HepG2 (cell line): ENCODE measurements around the gene STK32C.

ENCODE experiments used
- EEA1 ChIP-seq: sonication (generic); formaldehyde crosslinking; IDR thresholded peaks from 2 replicates; pipeline ENCODE4 v1.5.1; 2020; ENCODE audit warnings: mild to moderate bottlenecking, missing genetic modification reagents, borderline replicate concordance
- FOXP1 ChIP-seq, 2 experiments: fragments of 450-650 bp in 1 of 2; IDR thresholded peaks; 2 replicates each; pipeline ENCODE4 v1.6.1; 2017 to 2018; ENCODE audit warnings: antibody characterized with exemption in 1 of 2
- HMG20A ChIP-seq: IDR thresholded peaks from 2 replicates; pipeline ENCODE4 v1.6.1; 2016; ENCODE audit warnings: borderline replicate concordance
- TF ChIP-seq, protein P1 (sequence below), 2 experiments: IDR thresholded peaks; 2 replicates each; pipeline ENCODE4 v1.6.1; 2011 to 2012; ENCODE audit warnings: low read length in 2 of 2, borderline replicate concordance in 1 of 2, low read depth in 1 of 2, mild to moderate bottlenecking in 1 of 2, moderate library complexity in 1 of 2
- TF ChIP-seq, protein P2 (sequence below): sonication (generic); formaldehyde crosslinking; IDR thresholded peaks from 2 replicates; pipeline ENCODE4 v1.5.0; 2020; ENCODE audit warnings: mild to moderate bottlenecking, missing genetic modification reagents, moderate library complexity

DNA sequence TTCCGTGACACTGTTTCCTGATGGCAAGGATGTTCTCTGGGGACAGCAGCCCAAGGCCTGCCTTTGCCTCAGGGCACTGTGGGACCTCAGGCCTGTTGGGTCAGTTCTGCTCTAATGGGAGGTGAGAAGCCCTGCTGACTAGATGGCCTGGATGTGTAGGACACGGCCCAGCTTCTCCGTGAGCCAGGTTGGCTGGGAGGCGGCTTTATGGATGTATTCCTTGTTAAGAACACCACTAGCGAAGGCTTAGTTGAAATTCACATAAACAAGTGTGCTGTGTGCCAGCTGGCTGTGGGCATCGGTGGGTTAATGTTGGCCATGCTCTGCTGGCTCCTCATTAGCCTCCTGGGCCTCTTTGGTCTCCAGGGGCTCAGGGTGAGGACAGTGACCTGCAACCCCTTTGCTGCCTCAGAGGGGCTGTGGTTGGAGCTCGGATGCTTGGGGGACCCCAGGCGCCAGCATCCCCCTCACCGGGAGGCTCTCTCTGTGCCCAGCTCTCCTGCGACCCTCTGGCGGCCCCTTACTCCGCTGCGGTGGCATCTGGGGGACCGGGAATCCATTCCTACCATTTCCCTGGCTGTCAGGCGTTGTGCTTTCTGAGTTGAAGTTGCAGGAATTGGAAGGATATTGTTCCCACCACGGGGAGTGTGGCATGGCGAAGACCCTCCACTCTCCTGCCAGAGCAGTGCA, 143.8 kb downstream of the STK32C start:
- TF ChIP-seq FOXP1 (IDR thresholded peaks at IDR 0.05) (no peak), FOXP1 (CRISPR knock-in tag; IDR thresholded peaks at IDR 0.05) (no peak), HMG20A (no peak), EEA1 (CRISPR knock-in tag) (no peak)
- TF ChIP-seq, protein P1, sequence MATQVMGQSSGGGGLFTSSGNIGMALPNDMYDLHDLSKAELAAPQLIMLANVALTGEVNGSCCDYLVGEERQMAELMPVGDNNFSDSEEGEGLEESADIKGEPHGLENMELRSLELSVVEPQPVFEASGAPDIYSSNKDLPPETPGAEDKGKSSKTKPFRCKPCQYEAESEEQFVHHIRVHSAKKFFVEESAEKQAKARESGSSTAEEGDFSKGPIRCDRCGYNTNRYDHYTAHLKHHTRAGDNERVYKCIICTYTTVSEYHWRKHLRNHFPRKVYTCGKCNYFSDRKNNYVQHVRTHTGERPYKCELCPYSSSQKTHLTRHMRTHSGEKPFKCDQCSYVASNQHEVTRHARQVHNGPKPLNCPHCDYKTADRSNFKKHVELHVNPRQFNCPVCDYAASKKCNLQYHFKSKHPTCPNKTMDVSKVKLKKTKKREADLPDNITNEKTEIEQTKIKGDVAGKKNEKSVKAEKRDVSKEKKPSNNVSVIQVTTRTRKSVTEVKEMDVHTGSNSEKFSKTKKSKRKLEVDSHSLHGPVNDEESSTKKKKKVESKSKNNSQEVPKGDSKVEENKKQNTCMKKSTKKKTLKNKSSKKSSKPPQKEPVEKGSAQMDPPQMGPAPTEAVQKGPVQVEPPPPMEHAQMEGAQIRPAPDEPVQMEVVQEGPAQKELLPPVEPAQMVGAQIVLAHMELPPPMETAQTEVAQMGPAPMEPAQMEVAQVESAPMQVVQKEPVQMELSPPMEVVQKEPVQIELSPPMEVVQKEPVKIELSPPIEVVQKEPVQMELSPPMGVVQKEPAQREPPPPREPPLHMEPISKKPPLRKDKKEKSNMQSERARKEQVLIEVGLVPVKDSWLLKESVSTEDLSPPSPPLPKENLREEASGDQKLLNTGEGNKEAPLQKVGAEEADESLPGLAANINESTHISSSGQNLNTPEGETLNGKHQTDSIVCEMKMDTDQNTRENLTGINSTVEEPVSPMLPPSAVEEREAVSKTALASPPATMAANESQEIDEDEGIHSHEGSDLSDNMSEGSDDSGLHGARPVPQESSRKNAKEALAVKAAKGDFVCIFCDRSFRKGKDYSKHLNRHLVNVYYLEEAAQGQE (IDR thresholded peaks at IDR 0.05; ENCODE audit: borderline replicate concordance in 1 of 2, low read depth in 1 of 2, low read length in 2 of 2): no peak
- TF ChIP-seq, protein P2, sequence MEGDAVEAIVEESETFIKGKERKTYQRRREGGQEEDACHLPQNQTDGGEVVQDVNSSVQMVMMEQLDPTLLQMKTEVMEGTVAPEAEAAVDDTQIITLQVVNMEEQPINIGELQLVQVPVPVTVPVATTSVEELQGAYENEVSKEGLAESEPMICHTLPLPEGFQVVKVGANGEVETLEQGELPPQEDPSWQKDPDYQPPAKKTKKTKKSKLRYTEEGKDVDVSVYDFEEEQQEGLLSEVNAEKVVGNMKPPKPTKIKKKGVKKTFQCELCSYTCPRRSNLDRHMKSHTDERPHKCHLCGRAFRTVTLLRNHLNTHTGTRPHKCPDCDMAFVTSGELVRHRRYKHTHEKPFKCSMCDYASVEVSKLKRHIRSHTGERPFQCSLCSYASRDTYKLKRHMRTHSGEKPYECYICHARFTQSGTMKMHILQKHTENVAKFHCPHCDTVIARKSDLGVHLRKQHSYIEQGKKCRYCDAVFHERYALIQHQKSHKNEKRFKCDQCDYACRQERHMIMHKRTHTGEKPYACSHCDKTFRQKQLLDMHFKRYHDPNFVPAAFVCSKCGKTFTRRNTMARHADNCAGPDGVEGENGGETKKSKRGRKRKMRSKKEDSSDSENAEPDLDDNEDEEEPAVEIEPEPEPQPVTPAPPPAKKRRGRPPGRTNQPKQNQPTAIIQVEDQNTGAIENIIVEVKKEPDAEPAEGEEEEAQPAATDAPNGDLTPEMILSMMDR (CRISPR knock-in tag): no peak
